Measurements from ENCODE around the gene PTGER3. TPM values are rescaled to one million over a fixed set of nuclear protein-coding genes. Genes with fewer than 3 reads are reported as not detected.
A peak's percentile ranks its signal among the peaks of the same experiment; 100 is the strongest.

Gene PTGER3
- total RNA-seq, 1 donor from 2014 or later = not detected

- Mint-ChIP-seq H3K27ac (ENCODE audit: unreplicated experiment) (no peak overlapping the region), H3K36me3 (ENCODE audit: low read depth) (peaks cover 2% of the 10 kb centered on the region), H3K4me3 (no peak overlapping the region), H3K4me1 (no peaks in the 10 kb centered on the region), H3K9me3 (no peaks in the 10 kb centered on the region), H3K27me3 (ENCODE audit: low read depth) (peaks cover 60% of the 10 kb centered on the region)
- no peak for TF ChIP-seq CTCF (conservative IDR thresholded peaks at IDR 0.05)
- no peak for DNase-seq (ENCODE audit: low read depth, low spot score)
These were observed 5.8 kb downstream of the PTGER3 start for GRCh38 chr1:71041806-71042205.

- H3K4me1 Mint-ChIP-seq = no peaks in the 10 kb centered on the region
- H3K36me3 Mint-ChIP-seq (ENCODE audit: low read depth) = no peaks in the 10 kb centered on the region
- peaks cover 42% of the 10 kb centered on the region for H3K27me3 Mint-ChIP-seq (ENCODE audit: low read depth)
- no peak overlapping the region for H3K4me3 Mint-ChIP-seq
- no peak overlapping the region for H3K27ac Mint-ChIP-seq (ENCODE audit: unreplicated experiment)
- TF ChIP-seq CTCF (conservative IDR thresholded peaks at IDR 0.05) = no peak
- no peak for DNase-seq (ENCODE audit: low read depth, low spot score)
- H3K9me3 Mint-ChIP-seq = no peaks in the 10 kb centered on the region
These were observed 7.9 kb downstream of the PTGER3 start for GRCh38 chr1:71039661-71040262.

GRCh38 chr1:71038942-71039341 lies 8.7 kb downstream of the PTGER3 start:
- no peak for TF ChIP-seq CTCF (conservative IDR thresholded peaks at IDR 0.05)
- no peaks in the 10 kb centered on the region for H3K4me1 Mint-ChIP-seq
- H3K27me3 Mint-ChIP-seq (ENCODE audit: low read depth) = peaks cover 39% of the 10 kb centered on the region
- peak overlapping the region; percentile 79 for H3K27ac Mint-ChIP-seq (ENCODE audit: unreplicated experiment)
- DNase-seq (ENCODE audit: low read depth, low spot score) = no peak
- H3K9me3 Mint-ChIP-seq = no peaks in the 10 kb centered on the region
- H3K4me3 Mint-ChIP-seq = no peak overlapping the region
- no peaks in the 10 kb centered on the region for H3K36me3 Mint-ChIP-seq (ENCODE audit: low read depth)

- no peak for TF ChIP-seq CTCF (conservative IDR thresholded peaks at IDR 0.05)
- Mint-ChIP-seq H3K36me3 (ENCODE audit: low read depth) (no peaks in the 10 kb centered on the region), H3K27me3 (ENCODE audit: low read depth) (peaks cover 34% of the 10 kb centered on the region), H3K27ac (ENCODE audit: unreplicated experiment) (no peak overlapping the region), H3K4me1 (no peaks in the 10 kb centered on the region), H3K4me3 (no peak overlapping the region), H3K9me3 (no peaks in the 10 kb centered on the region)
- no peak for DNase-seq (ENCODE audit: low read depth, low spot score)
These were observed 9.6 kb downstream of the PTGER3 start for GRCh38 chr1:71037829-71038620.

- Mint-ChIP-seq H3K4me3 (no peak overlapping the region), H3K4me1 (no peaks in the 10 kb centered on the region), H3K27me3 (ENCODE audit: low read depth) (peaks cover 26% of the 10 kb centered on the region), H3K9me3 (no peaks in the 10 kb centered on the region), H3K36me3 (ENCODE audit: low read depth) (no peaks in the 10 kb centered on the region), H3K27ac (ENCODE audit: unreplicated experiment) (no peak overlapping the region)
- DNase-seq (ENCODE audit: low read depth, low spot score) = no peak
- no peak for TF ChIP-seq CTCF (conservative IDR thresholded peaks at IDR 0.05)
These were observed 10.6 kb downstream of the PTGER3 start for GRCh38 chr1:71037066-71037465.
